Panc1 (cell line): Measurements from ENCODE around the gene NIT2.

Experiments used
- POLR2AphosphoS5 ChIP-seq: IDR thresholded peaks from 2 replicates; pipeline ENCODE4 v1.6.1; 2012; ENCODE audit warnings: mild to moderate bottlenecking, low read depth, low read length, moderate library complexity
- SIN3A ChIP-seq: IDR thresholded peaks from 2 replicates; pipeline ENCODE4 v1.6.1; 2012; ENCODE audit warnings: low read depth, mild to moderate bottlenecking, low read length, moderate library complexity, borderline replicate concordance; ENCODE audit not compliant: insufficient read depth
- TCF7L2 ChIP-seq: IDR thresholded peaks from 2 replicates; pipeline ENCODE4 v1.6.1; 2011; ENCODE audit warnings: mild to moderate bottlenecking, low read depth, low read length, inconsistent platforms
- TF ChIP-seq, protein P1 (sequence below): fragments of 450-650 bp; IDR thresholded peaks from 2 replicates; pipeline ENCODE4 v1.5.1; 2017; ENCODE audit warnings: mild to moderate bottlenecking
- TF ChIP-seq, protein P2 (sequence below), 2 experiments: IDR thresholded peaks; 2 replicates each; pipeline ENCODE4 v1.6.1; 2011 to 2012; ENCODE audit warnings: low read depth in 2 of 2, control low read depth in 1 of 2, low read length in 1 of 2, mild to moderate bottlenecking in 1 of 2, moderate library complexity in 1 of 2; ENCODE audit not compliant: insufficient read depth in 1 of 2

DNA sequence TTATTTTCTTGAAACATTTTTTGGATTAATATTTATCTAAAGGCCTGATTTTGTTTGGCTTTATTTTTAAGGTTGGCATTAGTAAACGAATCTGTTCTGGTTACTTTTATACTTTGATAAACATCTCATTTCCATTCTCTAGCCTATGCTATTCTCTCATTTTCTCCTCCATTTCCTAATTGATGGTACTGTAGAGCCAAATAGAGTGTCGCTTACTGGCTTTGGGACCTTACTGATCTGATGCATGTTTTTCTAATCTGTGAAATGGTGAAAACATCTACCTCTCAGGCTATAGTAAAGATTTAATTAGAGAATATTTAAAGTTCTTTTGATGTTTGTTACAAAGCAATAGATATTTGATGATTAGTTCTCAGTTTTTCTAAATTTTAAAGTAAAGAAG lies 68.3 kb downstream of the NIT2 start:
- TF ChIP-seq, protein P1, sequence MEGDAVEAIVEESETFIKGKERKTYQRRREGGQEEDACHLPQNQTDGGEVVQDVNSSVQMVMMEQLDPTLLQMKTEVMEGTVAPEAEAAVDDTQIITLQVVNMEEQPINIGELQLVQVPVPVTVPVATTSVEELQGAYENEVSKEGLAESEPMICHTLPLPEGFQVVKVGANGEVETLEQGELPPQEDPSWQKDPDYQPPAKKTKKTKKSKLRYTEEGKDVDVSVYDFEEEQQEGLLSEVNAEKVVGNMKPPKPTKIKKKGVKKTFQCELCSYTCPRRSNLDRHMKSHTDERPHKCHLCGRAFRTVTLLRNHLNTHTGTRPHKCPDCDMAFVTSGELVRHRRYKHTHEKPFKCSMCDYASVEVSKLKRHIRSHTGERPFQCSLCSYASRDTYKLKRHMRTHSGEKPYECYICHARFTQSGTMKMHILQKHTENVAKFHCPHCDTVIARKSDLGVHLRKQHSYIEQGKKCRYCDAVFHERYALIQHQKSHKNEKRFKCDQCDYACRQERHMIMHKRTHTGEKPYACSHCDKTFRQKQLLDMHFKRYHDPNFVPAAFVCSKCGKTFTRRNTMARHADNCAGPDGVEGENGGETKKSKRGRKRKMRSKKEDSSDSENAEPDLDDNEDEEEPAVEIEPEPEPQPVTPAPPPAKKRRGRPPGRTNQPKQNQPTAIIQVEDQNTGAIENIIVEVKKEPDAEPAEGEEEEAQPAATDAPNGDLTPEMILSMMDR, result no peak
- TF ChIP-seq, protein P2, sequence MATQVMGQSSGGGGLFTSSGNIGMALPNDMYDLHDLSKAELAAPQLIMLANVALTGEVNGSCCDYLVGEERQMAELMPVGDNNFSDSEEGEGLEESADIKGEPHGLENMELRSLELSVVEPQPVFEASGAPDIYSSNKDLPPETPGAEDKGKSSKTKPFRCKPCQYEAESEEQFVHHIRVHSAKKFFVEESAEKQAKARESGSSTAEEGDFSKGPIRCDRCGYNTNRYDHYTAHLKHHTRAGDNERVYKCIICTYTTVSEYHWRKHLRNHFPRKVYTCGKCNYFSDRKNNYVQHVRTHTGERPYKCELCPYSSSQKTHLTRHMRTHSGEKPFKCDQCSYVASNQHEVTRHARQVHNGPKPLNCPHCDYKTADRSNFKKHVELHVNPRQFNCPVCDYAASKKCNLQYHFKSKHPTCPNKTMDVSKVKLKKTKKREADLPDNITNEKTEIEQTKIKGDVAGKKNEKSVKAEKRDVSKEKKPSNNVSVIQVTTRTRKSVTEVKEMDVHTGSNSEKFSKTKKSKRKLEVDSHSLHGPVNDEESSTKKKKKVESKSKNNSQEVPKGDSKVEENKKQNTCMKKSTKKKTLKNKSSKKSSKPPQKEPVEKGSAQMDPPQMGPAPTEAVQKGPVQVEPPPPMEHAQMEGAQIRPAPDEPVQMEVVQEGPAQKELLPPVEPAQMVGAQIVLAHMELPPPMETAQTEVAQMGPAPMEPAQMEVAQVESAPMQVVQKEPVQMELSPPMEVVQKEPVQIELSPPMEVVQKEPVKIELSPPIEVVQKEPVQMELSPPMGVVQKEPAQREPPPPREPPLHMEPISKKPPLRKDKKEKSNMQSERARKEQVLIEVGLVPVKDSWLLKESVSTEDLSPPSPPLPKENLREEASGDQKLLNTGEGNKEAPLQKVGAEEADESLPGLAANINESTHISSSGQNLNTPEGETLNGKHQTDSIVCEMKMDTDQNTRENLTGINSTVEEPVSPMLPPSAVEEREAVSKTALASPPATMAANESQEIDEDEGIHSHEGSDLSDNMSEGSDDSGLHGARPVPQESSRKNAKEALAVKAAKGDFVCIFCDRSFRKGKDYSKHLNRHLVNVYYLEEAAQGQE (IDR thresholded peaks at IDR 0.05; ENCODE audit: insufficient read depth in 1 of 2, low read depth in 2 of 2, low read length in 1 of 2), result no peak
- TF ChIP-seq POLR2AphosphoS5, result no peak
- no peak for TF ChIP-seq TCF7L2
- TF ChIP-seq SIN3A, result no peak
